ENCODE measurements around the gene SUGP1. TPM values are rescaled to one million over a fixed set of nuclear protein-coding genes. Genes with fewer than 3 reads are reported as not detected.

The SUGP1 gene
- total RNA-seq, 1 donor from 2014 or later = 40.1 TPM

- no peak for TF ChIP-seq CTCF (IDR thresholded peaks at IDR 0.05)
- H3K36me3 ChIP-seq = peaks cover 58% of the 10 kb centered on the region
- no peaks in the 10 kb centered on the region for H3K4me1 ChIP-seq
- intact Hi-C loops (cut with DNase I) = no loop called here
- no peaks in the 10 kb centered on the region for H3K9me3 ChIP-seq
- no peak overlapping the region for H3K27ac ChIP-seq
- no peak for DNase-seq
- ATAC-seq = no peak
- H3K4me3 ChIP-seq = no peak overlapping the region
- no peaks in the 10 kb centered on the region for H3K27me3 ChIP-seq
These were observed 41.2 kb downstream of the SUGP1 start for GRCh38 chr19:19279062-19279612.

DNA sequence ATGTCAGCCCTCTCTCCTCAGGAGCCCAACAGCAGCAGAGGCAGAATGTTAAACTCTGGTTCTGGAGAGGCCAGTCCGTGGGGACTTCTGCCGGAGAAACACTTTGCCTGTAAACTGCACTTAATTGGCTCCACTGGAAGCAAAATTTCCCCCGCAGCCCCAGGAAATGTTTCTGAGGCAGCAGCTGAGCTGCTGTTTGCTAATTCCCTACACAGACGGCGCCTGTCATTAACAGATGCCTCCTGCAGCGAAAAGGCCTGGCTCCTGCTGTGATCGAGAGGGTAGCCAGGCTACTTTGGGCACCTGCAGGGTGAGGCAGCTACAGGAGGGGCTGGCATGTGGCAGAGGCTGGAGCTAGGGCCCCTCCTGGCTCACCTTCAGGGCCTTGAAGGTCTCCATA lies 42.0 kb downstream of the SUGP1 start:
- ATAC-seq = no peak

DNA sequence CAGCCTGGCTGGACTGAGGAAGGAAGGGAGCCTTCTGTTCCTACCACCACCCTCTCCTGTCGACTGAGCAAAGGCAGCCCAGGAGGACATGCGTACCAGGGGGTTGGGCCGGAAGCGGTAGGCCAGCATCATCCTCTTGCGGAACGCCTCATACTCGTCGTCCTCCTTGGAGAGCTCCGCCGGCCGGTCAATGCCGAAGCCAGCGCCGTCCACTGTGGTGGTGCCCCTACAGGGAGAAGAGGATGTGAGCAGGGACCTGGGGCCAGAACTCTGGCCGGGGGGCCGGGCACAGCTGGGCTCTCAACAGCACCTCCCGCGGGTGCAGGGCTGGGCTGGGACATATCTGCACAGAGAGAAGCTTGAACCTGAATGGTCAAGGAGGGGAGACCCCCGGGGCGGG lies 43.5 kb downstream of the SUGP1 start:
- Histone ChIP-seq H3K4me3 (no peak overlapping the region), H3K9me3 (no peaks in the 10 kb centered on the region), H3K4me1 (no peaks in the 10 kb centered on the region), H3K27ac (no peak overlapping the region), H3K27me3 (no peaks in the 10 kb centered on the region), H3K36me3 (peaks cover 50% of the 10 kb centered on the region)
- TF ChIP-seq CTCF (IDR thresholded peaks at IDR 0.05) = no peak
- DNase-seq = peak; percentile 60
- no peak for ATAC-seq
- intact Hi-C loops (cut with DNase I) = no loop called here

More for the DNA sequence above, 42.0 kb downstream of the SUGP1 start:
- Histone ChIP-seq H3K4me3 (no peak overlapping the region), H3K36me3 (peaks cover 51% of the 10 kb centered on the region), H3K9me3 (no peaks in the 10 kb centered on the region), H3K27me3 (no peaks in the 10 kb centered on the region), H3K27ac (no peak overlapping the region), H3K4me1 (no peaks in the 10 kb centered on the region)
- intact Hi-C loops (cut with DNase I) = no loop called here
- no peak for TF ChIP-seq CTCF (IDR thresholded peaks at IDR 0.05)
- DNase-seq = no peak

DNA sequence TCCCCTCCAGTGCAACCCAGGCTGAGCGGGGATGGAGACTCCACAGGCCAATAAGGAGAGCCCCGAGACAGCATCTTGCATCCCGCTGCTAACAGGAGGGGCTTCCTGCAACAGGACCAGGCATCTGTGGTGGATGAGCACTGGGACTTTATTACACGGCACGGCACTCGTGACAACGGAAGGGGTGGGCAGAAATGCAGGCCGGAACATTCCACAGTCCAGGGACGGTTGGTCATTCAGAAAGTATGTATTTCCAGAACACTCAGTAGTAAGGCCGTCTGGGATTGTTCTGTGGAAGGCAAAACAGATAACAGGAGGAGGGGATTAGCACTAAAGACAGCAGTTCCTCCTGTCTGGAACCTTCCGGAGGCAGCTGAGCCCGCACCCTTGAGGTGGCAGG lies 43.9 kb downstream of the SUGP1 start:
- peaks cover 45% of the 10 kb centered on the region for H3K36me3 ChIP-seq

DNA sequence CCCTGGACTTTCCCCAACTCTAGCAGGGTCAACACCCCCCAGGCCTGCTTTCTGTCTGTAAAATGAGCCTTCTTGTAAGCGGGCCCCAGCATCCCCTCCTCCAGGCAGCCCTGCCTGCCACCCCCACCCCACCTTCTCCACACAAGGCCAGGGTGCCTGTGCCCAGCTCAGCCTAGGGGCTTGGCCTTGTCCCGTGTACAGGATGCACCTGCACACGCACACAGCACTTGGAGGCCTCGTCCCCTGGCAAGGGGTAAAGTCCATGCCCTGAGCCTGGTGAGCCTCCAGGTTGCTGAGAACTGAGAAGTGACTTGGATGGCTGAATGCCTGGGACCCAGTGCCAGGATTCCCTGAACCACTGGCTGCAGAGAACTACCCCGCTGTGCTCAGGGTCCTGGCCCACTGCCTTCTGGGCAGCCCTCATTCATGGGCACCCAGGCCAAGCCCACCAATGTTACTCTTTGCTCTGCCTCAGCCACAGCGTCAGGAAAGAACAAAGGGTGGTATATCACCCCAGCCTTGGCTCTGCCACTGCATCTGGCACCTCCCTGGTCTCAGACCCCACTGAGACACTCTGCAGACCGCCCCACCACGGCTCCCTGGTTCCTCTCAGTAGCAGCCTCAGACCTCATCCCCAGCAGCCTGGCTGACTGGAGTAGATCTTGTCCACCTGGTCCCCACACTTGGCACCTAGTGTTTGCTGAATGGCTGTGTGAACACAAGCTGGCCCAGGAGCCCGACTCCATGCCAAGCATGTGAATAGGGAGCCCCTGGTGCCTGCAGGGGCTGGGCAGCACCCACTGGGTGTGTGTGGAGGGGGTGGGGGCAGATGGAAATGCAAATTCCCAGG lies 45.4 kb downstream of the SUGP1 start:
- DNase-seq (no peak), ATAC-seq (no peak)
- Histone ChIP-seq H3K9me3 (no peaks in the 10 kb centered on the region), H3K4me1 (no peaks in the 10 kb centered on the region), H3K27ac (no peak overlapping the region), H3K27me3 (no peaks in the 10 kb centered on the region), H3K36me3 (peaks cover 38% of the 10 kb centered on the region), H3K4me3 (no peak overlapping the region)
- intact Hi-C loops (cut with DNase I) = no loop called here
- TF ChIP-seq CTCF (IDR thresholded peaks at IDR 0.05) = no peak

More for the DNA sequence above, 43.9 kb downstream of the SUGP1 start:
- Histone ChIP-seq H3K4me1 (no peaks in the 10 kb centered on the region), H3K27ac (no peak overlapping the region), H3K9me3 (no peaks in the 10 kb centered on the region), H3K4me3 (no peak overlapping the region), H3K27me3 (no peaks in the 10 kb centered on the region)
- ATAC-seq (no peak), DNase-seq (no peak)
- intact Hi-C loops (cut with DNase I) = no loop called here
- TF ChIP-seq CTCF (IDR thresholded peaks at IDR 0.05) = no peak
